Amniotic stem cell (primary cell): ENCODE measurements around the gene GSTT2.
"Not testable (repeated sequence)": the region's sequence is repeated elsewhere in the genome, so short reads cannot be mapped to it uniquely, and the experiment has no call there.

ENCODE experiments used
- DNase-seq: peaks from one replicate; lab custom pipeline; 2025; lab: John Stamatoyannopoulos, UW

GSTT2 gene

GRCh38 chr22:23979557-23980240 is at the start of gene GSTT2:
TSS of gene GSTT2 (plus strand) at chr22:23980134.
- DNase-seq = not testable (repeated sequence)

GRCh38 chr22:23938328-23939016 is 41.5 kb upstream of the GSTT2 start:
- DNase-seq = no peak

GRCh38 chr22:23939017-23939357 is 40.9 kb upstream of the GSTT2 start:
- no peak for DNase-seq

- DNase-seq = not testable (repeated sequence)
These were observed 39.8 kb upstream of the GSTT2 start for GRCh38 chr22:23940166-23940565.

- DNase-seq = not testable (repeated sequence)
These were observed 32.5 kb upstream of the GSTT2 start for GRCh38 chr22:23947391-23947790.

- not testable (repeated sequence) for DNase-seq
These were observed 30.2 kb upstream of the GSTT2 start for GRCh38 chr22:23949764-23950163.

- not testable (repeated sequence) for DNase-seq
These were observed 28.6 kb upstream of the GSTT2 start for GRCh38 chr22:23951383-23951782.

- DNase-seq = not testable (repeated sequence)
These were observed 27.0 kb upstream of the GSTT2 start for GRCh38 chr22:23952794-23953405.

GRCh38 chr22:23953485-23953884 is 26.4 kb upstream of the GSTT2 start:
- DNase-seq = not testable (repeated sequence)

GRCh38 chr22:23954193-23954990 is 25.5 kb upstream of the GSTT2 start:
- not testable (repeated sequence) for DNase-seq

- not testable (repeated sequence) for DNase-seq
These were observed 25.0 kb upstream of the GSTT2 start for GRCh38 chr22:23954991-23955305.

GRCh38 chr22:23955886-23956285 is 24.0 kb upstream of the GSTT2 start:
- DNase-seq = not testable (repeated sequence)

GRCh38 chr22:23956301-23956900 is 23.5 kb upstream of the GSTT2 start:
- peak; percentile 12 for DNase-seq

GRCh38 chr22:23961084-23961771 is 18.7 kb upstream of the GSTT2 start, which contains the start of gene GSTT2B:
TSS of gene GSTT2B (minus strand) at chr22:23961195. CDS start at chr22:23961131, 64 bp downstream.
- not testable (repeated sequence) for DNase-seq

GRCh38 chr22:23966094-23966493 is 13.8 kb upstream of the GSTT2 start:
- not testable (repeated sequence) for DNase-seq

GRCh38 chr22:23966568-23966967 is 13.4 kb upstream of the GSTT2 start, which contains the start of gene DDTL:
TSS of gene DDTL (plus strand) at chr22:23966888. CDS start at chr22:23966915, 27 bp downstream.
- DNase-seq = not testable (repeated sequence)

- no peak for DNase-seq
These were observed 10.9 kb upstream of the GSTT2 start for GRCh38 chr22:23969071-23969470.

- no peak for DNase-seq
These were observed 9.7 kb upstream of the GSTT2 start for GRCh38 chr22:23970201-23970641.

- DNase-seq = no peak
These were observed 9.0 kb upstream of the GSTT2 start for GRCh38 chr22:23970816-23971486.

GRCh38 chr22:23971927-23972326 is 8.0 kb upstream of the GSTT2 start:
- DNase-seq = not testable (repeated sequence)
